Endodermal cell (in vitro differentiated cells): Measurements from ENCODE around the gene PCSK6. TPM values are rescaled to one million over a fixed set of nuclear protein-coding genes. Genes with fewer than 3 reads are reported as not detected.
A peak's percentile ranks its signal among the peaks of the same experiment; 100 is the strongest.

Experiments used
- DNase-seq: peaks from one replicate; pipeline ENCODE4 v3.0.0-alpha.2; 2017
- H3K27ac ChIP-seq: 2 replicates; pipeline ENCODE4 v1.5.1; 2013; ENCODE audit warnings: mild to moderate bottlenecking, low read depth, low read length, moderate library complexity
- H3K27me3 ChIP-seq: 2 replicates; pipeline ENCODE4 v1.6.1; 2013; ENCODE audit warnings: mild to moderate bottlenecking, low read length, moderate library complexity; ENCODE audit not compliant: insufficient read depth, control insufficient read depth, poor library complexity, severe bottlenecking
- H3K36me3 ChIP-seq: 2 replicates; pipeline ENCODE4 v1.7.0; 2013; ENCODE audit warnings: mild to moderate bottlenecking, low read length, moderate library complexity; ENCODE audit not compliant: control insufficient read depth, insufficient read depth
- H3K4me1 ChIP-seq: one replicate; pipeline ENCODE4 v1.7.0; 2013; ENCODE audit warnings: low read length; ENCODE audit not compliant: control insufficient read depth, insufficient read depth
- H3K4me3 ChIP-seq: 2 replicates; pipeline ENCODE4 v1.5.1; 2013; ENCODE audit warnings: mild to moderate bottlenecking, low read length, moderate library complexity
- H3K9ac ChIP-seq: 2 replicates; pipeline ENCODE4 v1.6.1; 2013; ENCODE audit warnings: mild to moderate bottlenecking, low read length, moderate library complexity; ENCODE audit not compliant: poor library complexity, severe bottlenecking; ENCODE audit errors: extremely low read depth
- H3K9me3 ChIP-seq: 2 replicates; pipeline ENCODE4 v1.6.1; 2013; ENCODE audit warnings: mild to moderate bottlenecking, low read length, moderate library complexity; ENCODE audit not compliant: control insufficient read depth
- H3K27ac Mint-ChIP-seq: 2 replicates; pipeline ENCODE4 v1.8.0; 2020; ENCODE audit warnings: mixed read lengths
- H3K27me3 Mint-ChIP-seq: 2 replicates; pipeline ENCODE4 v1.8.0; 2021; ENCODE audit warnings: mild to moderate bottlenecking, mixed read lengths; ENCODE audit not compliant: insufficient read depth
- H3K36me3 Mint-ChIP-seq: 2 replicates; pipeline ENCODE4 v1.8.0; 2020; ENCODE audit warnings: low read depth, mixed read lengths
- H3K4me1 Mint-ChIP-seq: 2 replicates; pipeline ENCODE4 v1.8.0; 2020; ENCODE audit warnings: mixed read lengths
- H3K4me3 Mint-ChIP-seq: 2 replicates; pipeline ENCODE4 v1.8.0; 2020; ENCODE audit warnings: mild to moderate bottlenecking, moderate library complexity, mixed read lengths
- H3K9me3 Mint-ChIP-seq: 2 replicates; pipeline ENCODE4 v1.8.0; 2020; ENCODE audit warnings: mild to moderate bottlenecking, mixed read lengths
- CTCF ChIP-seq: fragments of 200-600 bp; sonication (generic); conservative IDR thresholded peaks from 2 replicates; pipeline ENCODE4 v1.5.0; 2021; ENCODE audit warnings: antibody characterized with exemption, mild to moderate bottlenecking
- WGBS, 2 experiments: methylation state at CpG; one replicate each; pipeline versions ENCODE4 v1.1.5 to v1.1.7; 2013; ENCODE audit warnings: missing lambda C conversion rate in 2 of 2, mixed read lengths in 1 of 2; ENCODE audit not compliant: insufficient coverage in 1 of 2, insufficient read length in 1 of 2; 5-methylcytosine and 5-hydroxymethylcytosine counted together
- total RNA-seq, 2 donors: library from RNA; stranded (reverse); fragmentation: NEBNext Ultra II Directional in 1 of 2; extraction: Animal tissue kit (Norgen Biotek cat#: 25700) in 1 of 2; gene quantifications; 2 replicates in 1 of 2; 3 replicates in 1 of 2; pipeline ENCODE4 v1.2.1, GENCODE V29; 2021

PCSK6 gene
- total RNA-seq, 2 donors from 2014 or later: 6.6 to 9.8 TPM

DNA sequence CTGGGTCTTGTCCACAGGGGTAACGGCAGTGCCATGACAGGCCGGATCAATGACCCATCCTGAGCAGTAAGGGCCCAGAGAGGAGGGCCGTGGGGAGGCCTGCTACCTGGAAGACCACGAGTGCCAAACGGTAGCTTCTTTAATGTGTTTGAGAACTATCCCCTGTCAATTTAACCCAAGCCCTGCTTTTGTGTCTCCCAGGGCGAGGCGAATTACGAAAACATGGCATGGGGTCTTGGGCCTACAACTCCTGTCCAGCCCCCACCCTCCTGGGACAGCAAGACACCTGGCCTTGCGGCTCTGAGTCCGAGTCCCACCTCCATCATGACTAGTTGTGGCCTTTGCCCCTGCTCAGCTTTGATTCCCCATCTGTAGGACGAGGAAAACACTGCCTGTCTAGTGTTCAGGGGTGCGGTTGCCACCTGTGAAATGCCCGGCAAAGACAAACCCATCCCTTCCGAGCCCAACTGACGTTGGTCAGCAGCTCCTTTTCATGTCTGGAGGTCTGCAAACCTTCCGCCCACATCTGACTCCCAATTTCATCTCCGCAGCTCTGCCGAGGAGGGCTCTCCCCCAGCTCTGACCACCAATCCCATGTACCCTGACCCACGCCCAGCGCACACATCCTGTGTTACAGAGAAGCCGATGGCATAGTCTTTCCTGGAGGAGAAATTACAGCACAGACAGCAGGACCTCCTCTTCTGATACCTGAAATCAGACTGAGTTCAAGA, 165.5 kb downstream of the PCSK6 start:
- Histone ChIP-seq H3K27me3 (no peaks in the 10 kb centered on the region), H3K36me3 (no peaks in the 10 kb centered on the region), H3K9ac (no peak overlapping the region), H3K27ac (no peak overlapping the region), H3K4me3 (no peak overlapping the region), H3K4me1 (no peaks in the 10 kb centered on the region), H3K9me3 (no peaks in the 10 kb centered on the region)
- H3K4me1 Mint-ChIP-seq: no peaks in the 10 kb centered on the region
- no peaks in the 10 kb centered on the region for H3K9me3 Mint-ChIP-seq
- 92 to 99% methylated on average over 14 to 21 of the region's 21 CpGs for WGBS, 2 experiments
- H3K27ac Mint-ChIP-seq: no peak overlapping the region
- TF ChIP-seq CTCF: no peak
- no peak overlapping the region for H3K4me3 Mint-ChIP-seq
- no peaks in the 10 kb centered on the region for H3K36me3 Mint-ChIP-seq
- no peak for DNase-seq
- peaks cover 11% of the 10 kb centered on the region for H3K27me3 Mint-ChIP-seq

DNA sequence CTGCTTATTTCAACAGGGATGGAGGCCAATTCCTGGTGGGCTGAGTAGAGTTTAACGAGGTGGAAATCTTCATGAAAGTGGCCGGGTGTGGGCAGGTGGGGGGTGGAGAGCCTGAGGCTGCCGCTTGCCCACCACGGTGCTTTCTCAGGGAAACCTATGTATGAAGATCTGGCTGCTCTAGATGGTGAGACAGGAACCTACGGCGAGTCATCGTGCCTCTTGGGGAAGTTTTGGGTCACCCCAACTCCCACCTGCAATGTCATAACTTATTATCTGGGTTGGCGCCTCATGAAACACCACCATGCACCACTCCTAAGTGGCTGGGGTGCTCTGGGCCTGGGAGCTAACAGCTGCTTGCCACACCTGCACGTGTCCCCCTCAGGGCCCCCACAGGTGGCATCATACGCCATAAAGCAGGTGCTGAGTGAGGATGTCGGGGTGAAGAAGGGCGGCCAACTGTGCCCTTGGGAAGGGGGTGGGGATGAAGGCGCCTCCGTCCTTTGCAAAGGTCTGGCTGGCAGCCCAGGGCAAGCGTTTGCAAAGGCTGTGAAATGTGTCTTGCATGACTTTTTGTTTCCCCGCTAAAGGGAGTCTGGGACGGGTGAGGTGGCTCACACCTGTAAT, 166.5 kb downstream of the PCSK6 start:
- no peaks in the 10 kb centered on the region for H3K9me3 Mint-ChIP-seq
- no peaks in the 10 kb centered on the region for H3K27me3 ChIP-seq
- H3K27ac Mint-ChIP-seq: no peak overlapping the region
- no peak for TF ChIP-seq CTCF
- H3K27ac ChIP-seq: no peak overlapping the region
- H3K9me3 ChIP-seq: no peaks in the 10 kb centered on the region
- no peak overlapping the region for H3K9ac ChIP-seq
- no peaks in the 10 kb centered on the region for H3K4me1 Mint-ChIP-seq
- no peaks in the 10 kb centered on the region for H3K4me1 ChIP-seq
- DNase-seq: peak; percentile 17
- H3K4me3 Mint-ChIP-seq: no peak overlapping the region
- H3K36me3 Mint-ChIP-seq: no peaks in the 10 kb centered on the region
- H3K4me3 ChIP-seq: no peak overlapping the region
- peaks cover 9% of the 10 kb centered on the region for H3K27me3 Mint-ChIP-seq
- no peaks in the 10 kb centered on the region for H3K36me3 ChIP-seq
- 91 to 97% methylated on average over 14 to 17 of the region's 17 CpGs for WGBS, 2 experiments

DNA sequence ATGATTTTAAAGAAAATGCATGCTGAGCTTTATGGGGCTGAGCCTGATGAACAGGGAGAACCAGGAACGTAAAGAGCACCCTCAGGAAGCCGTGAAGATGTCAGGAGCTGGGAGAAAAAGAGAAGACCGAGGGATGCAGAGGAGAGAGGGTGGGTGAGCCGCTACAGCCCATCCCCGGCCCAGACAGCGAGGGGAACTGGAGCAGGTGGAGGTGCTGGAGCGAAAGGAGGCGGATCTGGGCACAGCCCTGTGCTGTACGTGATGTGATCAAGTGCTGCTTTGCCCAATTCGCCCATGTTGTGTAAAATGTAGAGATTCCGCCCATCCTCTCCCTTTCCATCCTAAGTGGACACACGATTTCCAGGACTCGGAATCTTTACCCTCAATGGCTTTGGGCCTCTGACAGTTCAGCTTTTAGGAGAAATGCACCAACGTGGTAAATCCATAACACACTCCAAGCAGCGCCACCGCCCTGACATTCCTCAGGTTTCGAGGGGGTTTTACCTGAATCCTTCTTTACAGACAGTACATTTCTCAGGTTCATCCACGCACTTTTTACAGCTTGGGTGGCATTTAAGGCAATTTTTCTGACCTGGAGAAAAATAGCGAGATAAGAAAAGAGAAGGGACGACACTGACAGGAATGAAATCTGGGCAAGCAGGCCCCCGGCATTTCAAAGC, 167.4 kb downstream of the PCSK6 start:
- H3K9me3 Mint-ChIP-seq: no peaks in the 10 kb centered on the region
- no peak overlapping the region for H3K27ac ChIP-seq
- H3K27ac Mint-ChIP-seq: no peak overlapping the region
- H3K4me1 ChIP-seq: no peaks in the 10 kb centered on the region
- no peaks in the 10 kb centered on the region for H3K27me3 ChIP-seq
- H3K36me3 ChIP-seq: no peaks in the 10 kb centered on the region
- H3K4me3 Mint-ChIP-seq: no peak overlapping the region
- H3K9ac ChIP-seq: no peak overlapping the region
- H3K36me3 Mint-ChIP-seq: no peaks in the 10 kb centered on the region
- H3K9me3 ChIP-seq: no peaks in the 10 kb centered on the region
- TF ChIP-seq CTCF: no peak
- H3K4me3 ChIP-seq: no peak overlapping the region
- DNase-seq: peak; percentile 24
- H3K27me3 Mint-ChIP-seq: peaks cover 5% of the 10 kb centered on the region
- no peaks in the 10 kb centered on the region for H3K4me1 Mint-ChIP-seq
- 90 to 95% methylated on average over 19 to 20 of the region's 21 CpGs for WGBS, 2 experiments
